ENCODE measurements around the gene TOMM70.
"Not testable (repeated sequence)": the region's sequence is repeated elsewhere in the genome, so short reads cannot be mapped to it uniquely, and the experiment has no call there.

TOMM70 gene

GRCh38 chr3:100334488-100335351 lies 66.2 kb downstream of the TOMM70 start, which contains the start of gene NIT2:
Gene NIT2 (plus strand): TSS chr3:100334757. CDS start chr3:100334792, 35 bp downstream.
- DNase-seq (ENCODE audit: insufficient read length, low spot score) (no peak), FAIRE-seq (no peak)
- TF ChIP-seq CTCF (IDR thresholded peaks at IDR 0.05; ENCODE audit: insufficient read depth, missing control alignments): no peak

- no peak for TF ChIP-seq CTCF (IDR thresholded peaks at IDR 0.05; ENCODE audit: insufficient read depth, missing control alignments)
- DNase-seq (ENCODE audit: insufficient read length, low spot score): no peak
- no peak for FAIRE-seq
These were observed 66.9 kb downstream of the TOMM70 start for GRCh38 chr3:100333970-100334487.

GRCh38 chr3:100333051-100333450 lies 67.8 kb downstream of the TOMM70 start:
- FAIRE-seq (no peak), DNase-seq (ENCODE audit: insufficient read length, low spot score) (no peak)
- TF ChIP-seq CTCF (IDR thresholded peaks at IDR 0.05; ENCODE audit: insufficient read depth, missing control alignments): no peak

GRCh38 chr3:100331660-100332059 lies 69.2 kb downstream of the TOMM70 start:
- FAIRE-seq (no peak), DNase-seq (ENCODE audit: insufficient read length, low spot score) (no peak)
- no peak for TF ChIP-seq CTCF (IDR thresholded peaks at IDR 0.05; ENCODE audit: insufficient read depth, missing control alignments)

- DNase-seq (ENCODE audit: insufficient read length, low spot score) (no peak), FAIRE-seq (no peak)
- no peak for TF ChIP-seq CTCF (IDR thresholded peaks at IDR 0.05; ENCODE audit: insufficient read depth, missing control alignments)
These were observed 70.2 kb downstream of the TOMM70 start for GRCh38 chr3:100330651-100331050.

GRCh38 chr3:100329800-100330489 lies 70.9 kb downstream of the TOMM70 start:
- DNase-seq (ENCODE audit: insufficient read length, low spot score): no peak
- no peak for FAIRE-seq
- TF ChIP-seq CTCF (IDR thresholded peaks at IDR 0.05; ENCODE audit: insufficient read depth, missing control alignments): no peak

GRCh38 chr3:100327377-100327776 lies 73.5 kb downstream of the TOMM70 start:
- not testable (repeated sequence) for DNase-seq (ENCODE audit: insufficient read length, low spot score); FAIRE-seq
